GM21786 (cell line): ENCODE results near the gene GADD45G.

Experiments used
- ATAC-seq: cut with Tn5 transposase; IDR thresholded peaks from one replicate; pipeline ENCODE4 v1.9.1; 2021; ENCODE audit not compliant: unreplicated experiment

The GADD45G gene

GRCh38 chr9:89608641-89609335, 4.0 kb downstream of the GADD45G start:
- no peak for ATAC-seq

- ATAC-seq: no peak
Measured at GRCh38 chr9:89609426-89610006, 4.7 kb downstream of the GADD45G start.

GRCh38 chr9:89610391-89610925, 5.6 kb downstream of the GADD45G start:
- no peak for ATAC-seq

GRCh38 chr9:89611425-89611824, 6.6 kb downstream of the GADD45G start:
- ATAC-seq: no peak

GRCh38 chr9:89612566-89613278, 7.9 kb downstream of the GADD45G start:
- ATAC-seq: no peak

- no peak for ATAC-seq
Measured at GRCh38 chr9:89613912-89614892, 9.4 kb downstream of the GADD45G start.

GRCh38 chr9:89615661-89616060, 10.8 kb downstream of the GADD45G start:
- no peak for ATAC-seq

- no peak for ATAC-seq
Measured at GRCh38 chr9:89616411-89616810, 11.6 kb downstream of the GADD45G start.

- ATAC-seq: no peak
Measured at GRCh38 chr9:89617978-89618377, 13.2 kb downstream of the GADD45G start.

GRCh38 chr9:89619019-89619418, 14.2 kb downstream of the GADD45G start:
- no peak for ATAC-seq

GRCh38 chr9:89619424-89620138, 14.8 kb downstream of the GADD45G start:
- ATAC-seq: no peak

- no peak for ATAC-seq
Measured at GRCh38 chr9:89621031-89621430, 16.2 kb downstream of the GADD45G start.

GRCh38 chr9:89621676-89622075, 16.9 kb downstream of the GADD45G start:
- no peak for ATAC-seq

- no peak for ATAC-seq
Measured at GRCh38 chr9:89622933-89623861, 18.4 kb downstream of the GADD45G start.

- ATAC-seq: no peak
Measured at GRCh38 chr9:89623925-89624420, 19.2 kb downstream of the GADD45G start.

- no peak for ATAC-seq
Measured at GRCh38 chr9:89625721-89626687, 21.2 kb downstream of the GADD45G start.

GRCh38 chr9:89626741-89627265, 22.0 kb downstream of the GADD45G start:
- no peak for ATAC-seq
